Measurements from ENCODE around the gene GMDS. TPM values are rescaled to one million over a fixed set of nuclear protein-coding genes. Genes with fewer than 3 reads are reported as not detected.
"Not testable (repeated sequence)": the region's sequence is repeated elsewhere in the genome, so short reads cannot be mapped to it uniquely, and the experiment has no call there.

Gene GMDS
- total RNA-seq, 8 experiments from 2014 or later: 4.5 to 61.7 (median 6.9) TPM

- ATAC-seq (replicated peaks in 6 of 8); H3K4me1 ChIP-seq (replicated peaks in 1 of 2); H3K4me3 ChIP-seq; H3K27ac ChIP-seq; in situ Hi-C loops (cut with MboI; ENCODE audit: low pct_unique_long_range_greater_than_20kb in 2 of 9, low sequenced_read_pairs in 9 of 9, unreplicated experiment in 9 of 9): not testable (repeated sequence)
- 43 to 100% (median 89%) methylated on average over 1 to 2 of the region's 2 CpGs; no CpG with 5 or more reads in 4 of the 10 experiments for WGBS, 10 experiments
Measured at GRCh38 chr6:1690656-1691055, 554.7 kb downstream of the GMDS start.

- no peaks in the 10 kb centered on the region for H3K4me1 ChIP-seq (replicated peaks in 1 of 2)
- no peak overlapping the region for H3K4me3 ChIP-seq
- WGBS, 10 experiments: 0 to 100% (median 100%) methylated on average over 1 of the region's 1 CpG; no CpG with 5 or more reads in 5 of the 10 experiments
- ATAC-seq (replicated peaks in 6 of 8): peak in 6 of 8 experiments; percentile 15 to 40 (median 25)
- in situ Hi-C loops (cut with MboI; ENCODE audit: low pct_unique_long_range_greater_than_20kb in 2 of 9, low sequenced_read_pairs in 9 of 9, unreplicated experiment in 9 of 9): no loop called here
- H3K27ac ChIP-seq: no peak overlapping the region
Measured at GRCh38 chr6:1689141-1689540, 556.3 kb downstream of the GMDS start.

GRCh38 chr6:1688396-1688795 is 557.0 kb downstream of the GMDS start:
- H3K27ac ChIP-seq: no peak overlapping the region
- no peak overlapping the region for H3K4me3 ChIP-seq
- 84 to 100% (median 97%) methylated on average over 1 to 3 of the region's 3 CpGs; no CpG with 5 or more reads in 1 of the 10 experiments for WGBS, 10 experiments
- in situ Hi-C loops (cut with MboI; ENCODE audit: low pct_unique_long_range_greater_than_20kb in 2 of 9, low sequenced_read_pairs in 9 of 9, unreplicated experiment in 9 of 9): no loop called here
- no peaks in the 10 kb centered on the region for H3K4me1 ChIP-seq (replicated peaks in 1 of 2)
- no peak for ATAC-seq (replicated peaks in 6 of 8)

- H3K4me1 ChIP-seq (replicated peaks in 1 of 2): no peaks in the 10 kb centered on the region
- no peak overlapping the region for H3K27ac ChIP-seq
- no peak overlapping the region for H3K4me3 ChIP-seq
- in situ Hi-C loops (cut with MboI; ENCODE audit: low pct_unique_long_range_greater_than_20kb in 2 of 9, low sequenced_read_pairs in 9 of 9, unreplicated experiment in 9 of 9): no loop called here
- WGBS, 10 experiments: 60 to 87% methylated on average over 1 to 3 of the region's 6 CpGs; no CpG with 5 or more reads in 8 of the 10 experiments
- no peak for ATAC-seq (replicated peaks in 6 of 8)
Measured at GRCh38 chr6:1687402-1687801, 558.0 kb downstream of the GMDS start.

GRCh38 chr6:1686117-1687098 is 559.0 kb downstream of the GMDS start:
- ATAC-seq (replicated peaks in 6 of 8): peak in 4 of 8 experiments; percentile 11 to 90 (median 88)
- 0 to 100% (median 89%) methylated on average over 1 to 9 of the region's 9 CpGs for WGBS, 10 experiments
- in situ Hi-C loops (cut with MboI; ENCODE audit: low pct_unique_long_range_greater_than_20kb in 2 of 9, low sequenced_read_pairs in 9 of 9, unreplicated experiment in 9 of 9): no loop called here
- H3K4me1 ChIP-seq (replicated peaks in 1 of 2): no peaks in the 10 kb centered on the region
- no peak overlapping the region for H3K4me3 ChIP-seq
- no peak overlapping the region for H3K27ac ChIP-seq

- in situ Hi-C loops (cut with MboI; ENCODE audit: low pct_unique_long_range_greater_than_20kb in 2 of 9, low sequenced_read_pairs in 9 of 9, unreplicated experiment in 9 of 9): no loop called here
- Histone ChIP-seq H3K4me1 (replicated peaks in 1 of 2) (peaks cover 0 to 10% of the 10 kb centered on the region in 2 donors), H3K27ac (no peak overlapping the region), H3K4me3 (no peak overlapping the region)
- WGBS, 10 experiments: 53 to 100% (median 80%) methylated on average over 1 to 2 of the region's 2 CpGs; no CpG with 5 or more reads in 1 of the 10 experiments
- peak in 2 of 8 experiments; percentile 15 to 52 for ATAC-seq (replicated peaks in 6 of 8)
Measured at GRCh38 chr6:1679688-1680068, 565.7 kb downstream of the GMDS start.

GRCh38 chr6:1679031-1679687 is 566.2 kb downstream of the GMDS start:
- in situ Hi-C loops (cut with MboI; ENCODE audit: low pct_unique_long_range_greater_than_20kb in 2 of 9, low sequenced_read_pairs in 9 of 9, unreplicated experiment in 9 of 9): no loop called here
- ATAC-seq (replicated peaks in 6 of 8): peak in 4 of 8 experiments; percentile 35 to 89 (median 75)
- Histone ChIP-seq H3K27ac (no peak overlapping the region), H3K4me3 (no peak overlapping the region), H3K4me1 (replicated peaks in 1 of 2) (peaks cover 0 to 10% of the 10 kb centered on the region in 2 donors)
- 52 to 96% (median 80%) methylated on average over 2 to 12 of the region's 13 CpGs for WGBS, 10 experiments

- no peak for ATAC-seq (replicated peaks in 6 of 8)
- H3K4me1 ChIP-seq (replicated peaks in 1 of 2): peaks cover 0 to 10% of the 10 kb centered on the region in 2 donors
- H3K4me3 ChIP-seq: no peak overlapping the region
- in situ Hi-C loops (cut with MboI; ENCODE audit: low pct_unique_long_range_greater_than_20kb in 2 of 9, low sequenced_read_pairs in 9 of 9, unreplicated experiment in 9 of 9): no loop called here
- WGBS, 10 experiments: 0 to 35% (median 14%) methylated on average over 1 to 3 of the region's 3 CpGs; no CpG with 5 or more reads in 5 of the 10 experiments
- no peak overlapping the region for H3K27ac ChIP-seq
Measured at GRCh38 chr6:1678201-1678600, 567.2 kb downstream of the GMDS start.

GRCh38 chr6:1672379-1672778 is 573.0 kb downstream of the GMDS start:
- peaks cover 0 to under 1% of the 10 kb centered on the region in 2 donors for H3K4me1 ChIP-seq (replicated peaks in 1 of 2)
- no peak overlapping the region for H3K27ac ChIP-seq
- no peak overlapping the region for H3K4me3 ChIP-seq
- 63 to 100% (median 88%) methylated on average over 1 to 2 of the region's 2 CpGs; no CpG with 5 or more reads in 3 of the 10 experiments for WGBS, 10 experiments
- no peak for ATAC-seq (replicated peaks in 6 of 8)
- in situ Hi-C loops (cut with MboI; ENCODE audit: low pct_unique_long_range_greater_than_20kb in 2 of 9, low sequenced_read_pairs in 9 of 9, unreplicated experiment in 9 of 9): no loop called here

GRCh38 chr6:1670711-1671462 is 574.5 kb downstream of the GMDS start:
- 0 to 87% (median 62%) methylated on average over 3 to 14 of the region's 16 CpGs for WGBS, 10 experiments
- Histone ChIP-seq H3K27ac (no peak overlapping the region), H3K4me1 (replicated peaks in 1 of 2) (peaks cover 0 to 4% of the 10 kb centered on the region in 2 donors), H3K4me3 (no peak overlapping the region)
- in situ Hi-C loops (cut with MboI; ENCODE audit: low pct_unique_long_range_greater_than_20kb in 2 of 9, low sequenced_read_pairs in 9 of 9, unreplicated experiment in 9 of 9): no loop called here
- ATAC-seq (replicated peaks in 6 of 8): peak in 3 of 8 experiments; percentile 86 to 95 (median 93)

GRCh38 chr6:1669996-1670395 is 575.4 kb downstream of the GMDS start:
- WGBS, 10 experiments: 67 to 100% (median 93%) methylated on average over 1 to 8 of the region's 11 CpGs; no CpG with 5 or more reads in 2 of the 10 experiments
- no peak overlapping the region for H3K4me3 ChIP-seq
- in situ Hi-C loops (cut with MboI; ENCODE audit: low pct_unique_long_range_greater_than_20kb in 2 of 9, low sequenced_read_pairs in 9 of 9, unreplicated experiment in 9 of 9): no loop called here
- H3K4me1 ChIP-seq (replicated peaks in 1 of 2): peaks cover 0 to 4% of the 10 kb centered on the region in 2 donors
- no peak for ATAC-seq (replicated peaks in 6 of 8)
- no peak overlapping the region for H3K27ac ChIP-seq

- H3K4me1 ChIP-seq (replicated peaks in 1 of 2); H3K4me3 ChIP-seq; in situ Hi-C loops (cut with MboI; ENCODE audit: low pct_unique_long_range_greater_than_20kb in 2 of 9, low sequenced_read_pairs in 9 of 9, unreplicated experiment in 9 of 9); ATAC-seq (replicated peaks in 6 of 8); H3K27ac ChIP-seq: not testable (repeated sequence)
- 85 to 100% (median 93%) methylated on average over 1 to 4 of the region's 5 CpGs; no CpG with 5 or more reads in 3 of the 10 experiments for WGBS, 10 experiments
Measured at GRCh38 chr6:1668456-1668855, 576.9 kb downstream of the GMDS start.

All from motor neuron (in vitro differentiated cells).